Forelimb muscle (tissue), 1 donor: ENCODE measurements around the gene PCSK9. TPM values are rescaled to one million over a fixed set of nuclear protein-coding genes. Genes with fewer than 3 reads are reported as not detected.

Experiments used
- DNase-seq: peaks from one replicate; pipeline ENCODE4 v3.0.0-alpha.2; 2013; ENCODE audit warnings: low read depth
- polyA plus RNA-seq: library from polyadenylated mRNA; unstranded; fragments of 120-200 nt; gene quantifications from one replicate; pipeline ENCODE4 v1.2.1, GENCODE V29; 2013; ENCODE audit not compliant: insufficient read length

PCSK9 gene
- polyA plus RNA-seq, 1 donor = 3.9 TPM

- no peak for DNase-seq
These were observed 20.2 kb downstream of the PCSK9 start for GRCh38 chr1:55059302-55060132.

GRCh38 chr1:55060133-55060999 lies 21.0 kb downstream of the PCSK9 start:
- no peak for DNase-seq

DNA sequence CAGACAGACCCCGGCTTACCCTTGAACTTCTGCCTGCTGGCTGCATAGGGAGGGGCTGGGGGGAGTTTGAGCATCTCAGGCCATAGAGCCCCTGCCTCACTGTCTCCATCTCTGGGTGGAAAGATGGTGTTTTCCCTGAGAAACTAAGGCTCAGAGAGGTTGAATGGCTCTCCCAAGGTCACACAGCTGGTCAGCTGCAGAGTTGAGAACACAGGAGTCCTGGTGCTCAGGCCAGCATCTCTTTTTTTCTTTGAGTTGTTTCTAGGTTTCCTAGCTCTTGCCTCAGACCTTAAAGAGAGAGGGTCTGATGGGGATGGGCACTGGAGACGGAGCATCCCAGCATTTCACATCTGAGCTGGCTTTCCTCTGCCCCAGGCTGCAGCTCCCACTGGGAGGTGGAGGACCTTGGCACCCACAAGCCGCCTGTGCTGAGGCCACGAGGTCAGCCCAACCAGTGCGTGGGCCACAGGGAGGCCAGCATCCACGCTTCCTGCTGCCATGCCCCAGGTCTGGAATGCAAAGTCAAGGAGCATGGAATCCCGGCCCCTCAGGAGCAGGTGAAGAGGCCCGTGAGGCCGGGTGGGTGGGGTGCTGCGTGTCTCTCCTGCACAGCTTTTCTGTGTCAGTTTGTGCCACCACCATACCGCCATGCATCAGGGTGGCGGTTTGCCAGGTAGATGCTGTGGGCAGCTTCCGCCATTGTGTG lies 21.8 kb downstream of the PCSK9 start:
- no peak for DNase-seq

- DNase-seq = no peak
These were observed 22.5 kb downstream of the PCSK9 start for GRCh38 chr1:55061706-55062321.

- no peak for DNase-seq
These were observed 23.6 kb downstream of the PCSK9 start for GRCh38 chr1:55062801-55063576.

DNA sequence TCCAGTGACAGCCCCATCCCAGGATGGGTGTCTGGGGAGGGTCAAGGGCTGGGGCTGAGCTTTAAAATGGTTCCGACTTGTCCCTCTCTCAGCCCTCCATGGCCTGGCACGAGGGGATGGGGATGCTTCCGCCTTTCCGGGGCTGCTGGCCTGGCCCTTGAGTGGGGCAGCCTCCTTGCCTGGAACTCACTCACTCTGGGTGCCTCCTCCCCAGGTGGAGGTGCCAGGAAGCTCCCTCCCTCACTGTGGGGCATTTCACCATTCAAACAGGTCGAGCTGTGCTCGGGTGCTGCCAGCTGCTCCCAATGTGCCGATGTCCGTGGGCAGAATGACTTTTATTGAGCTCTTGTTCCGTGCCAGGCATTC lies 24.2 kb downstream of the PCSK9 start:
- no peak for DNase-seq

DNA sequence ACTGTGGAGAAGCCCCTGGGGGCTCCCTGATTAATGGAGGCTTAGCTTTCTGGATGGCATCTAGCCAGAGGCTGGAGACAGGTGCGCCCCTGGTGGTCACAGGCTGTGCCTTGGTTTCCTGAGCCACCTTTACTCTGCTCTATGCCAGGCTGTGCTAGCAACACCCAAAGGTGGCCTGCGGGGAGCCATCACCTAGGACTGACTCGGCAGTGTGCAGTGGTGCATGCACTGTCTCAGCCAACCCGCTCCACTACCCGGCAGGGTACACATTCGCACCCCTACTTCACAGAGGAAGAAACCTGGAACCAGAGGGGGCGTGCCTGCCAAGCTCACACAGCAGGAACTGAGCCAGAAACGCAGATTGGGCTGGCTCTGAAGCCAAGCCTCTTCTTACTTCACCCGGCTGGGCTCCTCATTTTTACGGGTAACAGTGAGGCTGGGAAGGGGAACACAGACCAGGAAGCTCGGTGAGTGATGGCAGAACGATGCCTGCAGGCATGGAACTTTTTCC lies 24.8 kb downstream of the PCSK9 start:
- DNase-seq = no peak

- no peak for DNase-seq
These were observed 25.5 kb downstream of the PCSK9 start for GRCh38 chr1:55064861-55065263.

DNA sequence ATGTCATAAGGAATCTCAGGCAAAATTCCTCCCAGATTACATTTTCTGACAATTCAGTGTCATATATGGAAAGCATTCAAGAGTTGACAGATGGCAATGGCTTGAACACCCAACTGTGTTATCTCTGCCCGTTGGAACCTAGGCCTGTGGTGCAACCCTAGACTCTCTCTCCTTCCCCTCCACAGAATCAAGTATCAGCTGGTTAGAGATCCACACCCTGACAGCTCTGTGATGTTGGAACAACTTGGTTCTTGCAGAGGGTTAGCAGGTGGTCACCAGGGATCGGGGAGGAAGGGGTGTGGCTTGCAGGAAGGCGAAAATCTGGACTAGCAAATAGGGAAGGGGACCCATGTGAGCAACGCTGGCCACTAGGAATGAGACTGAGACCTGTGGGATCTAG lies 26.3 kb downstream of the PCSK9 start:
- no peak for DNase-seq

DNA sequence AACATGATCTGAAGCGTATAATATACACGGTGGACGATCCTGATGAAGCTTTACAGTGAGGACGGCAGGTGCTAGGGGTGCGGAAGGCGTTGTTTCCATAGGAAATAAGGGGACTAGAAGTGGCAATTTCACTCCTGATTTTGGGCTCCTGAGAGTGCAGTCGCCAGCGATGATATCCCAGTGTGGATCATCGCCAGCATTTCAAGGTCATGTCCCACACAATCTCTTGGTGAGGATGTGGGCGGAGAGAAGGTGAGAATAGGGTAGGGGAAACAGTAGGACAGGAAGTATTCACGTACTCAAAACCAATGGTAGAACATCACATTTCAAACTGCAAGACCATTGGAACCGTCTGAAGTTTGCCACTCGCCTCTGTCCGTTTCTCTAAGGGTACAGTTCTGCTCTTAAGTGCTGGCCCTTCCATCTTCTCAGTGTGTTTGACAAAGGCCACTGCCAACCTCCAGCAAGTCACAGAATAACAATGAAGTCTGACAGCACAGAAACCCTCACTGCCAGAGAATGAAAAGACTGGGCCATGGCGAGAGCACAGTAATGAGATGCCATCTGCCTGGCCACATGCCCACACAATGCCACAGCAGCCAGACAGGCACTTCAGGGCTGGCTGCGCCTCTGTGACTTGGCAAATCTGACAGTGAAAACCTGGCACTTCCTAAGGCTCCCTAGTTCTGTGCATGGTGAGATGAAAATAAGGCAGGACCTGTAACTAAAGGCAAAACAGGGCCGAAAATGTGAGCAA lies 27.9 kb downstream of the PCSK9 start:
- no peak for DNase-seq

DNA sequence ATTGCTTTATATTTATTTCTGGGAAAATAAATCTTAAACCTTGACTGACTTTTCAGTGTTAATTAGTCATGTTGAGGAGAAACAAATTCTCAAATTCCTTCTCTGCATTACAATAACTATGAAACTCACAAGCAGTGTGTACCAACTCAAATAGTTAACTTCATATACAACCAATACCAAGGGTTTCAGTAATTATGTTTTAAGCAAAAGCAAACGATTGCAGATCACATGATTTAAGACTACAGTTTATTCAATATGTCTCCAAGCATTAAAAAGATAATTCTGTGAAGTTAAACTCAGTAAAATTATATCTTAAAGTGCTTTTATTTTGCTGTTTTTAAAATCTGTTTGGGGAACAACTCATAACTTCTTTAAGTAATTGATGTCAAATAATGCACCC lies 28.6 kb downstream of the PCSK9 start:
- no peak for DNase-seq

DNA sequence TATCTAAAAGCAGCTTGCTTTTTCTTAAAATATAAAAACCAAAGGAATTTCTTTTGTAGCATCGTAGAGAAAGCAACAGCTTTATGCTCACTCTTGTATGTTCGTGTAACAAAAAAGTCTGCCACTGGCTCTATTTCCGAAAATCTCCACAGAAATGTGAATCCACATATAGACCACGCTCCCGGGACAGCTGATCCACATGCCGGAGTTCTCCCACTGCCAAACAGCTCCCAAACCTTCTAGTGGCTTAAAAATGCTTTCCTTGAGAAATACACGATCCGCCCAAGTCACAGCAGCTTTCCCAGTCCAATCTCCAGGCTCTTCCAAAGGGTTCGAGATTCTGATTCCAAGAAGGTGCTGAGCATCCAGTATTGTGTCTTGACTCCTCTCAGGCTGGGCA lies 29.3 kb downstream of the PCSK9 start:
- DNase-seq = no peak

DNA sequence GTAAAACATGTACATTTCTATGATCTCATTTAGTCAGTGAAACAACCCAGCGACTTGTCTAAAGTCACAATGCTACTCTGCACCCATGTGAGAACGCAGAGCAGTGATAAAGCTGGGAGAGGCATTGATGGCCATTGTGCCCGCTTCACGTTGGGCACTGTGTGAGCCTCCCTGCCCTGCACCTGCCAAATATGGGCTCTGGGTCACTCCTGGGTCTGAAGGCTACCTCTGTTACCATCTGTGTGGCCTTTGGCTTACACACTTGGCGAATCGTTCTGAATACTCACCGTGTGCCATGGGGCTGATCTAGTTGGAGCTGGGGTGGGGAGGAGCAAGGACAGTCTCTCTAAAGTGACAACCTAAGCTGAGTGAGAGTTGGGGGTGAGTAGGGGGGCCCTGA lies 29.9 kb downstream of the PCSK9 start:
- no peak for DNase-seq

- DNase-seq = no peak
These were observed 31.2 kb downstream of the PCSK9 start for GRCh38 chr1:55070293-55071164.

DNA sequence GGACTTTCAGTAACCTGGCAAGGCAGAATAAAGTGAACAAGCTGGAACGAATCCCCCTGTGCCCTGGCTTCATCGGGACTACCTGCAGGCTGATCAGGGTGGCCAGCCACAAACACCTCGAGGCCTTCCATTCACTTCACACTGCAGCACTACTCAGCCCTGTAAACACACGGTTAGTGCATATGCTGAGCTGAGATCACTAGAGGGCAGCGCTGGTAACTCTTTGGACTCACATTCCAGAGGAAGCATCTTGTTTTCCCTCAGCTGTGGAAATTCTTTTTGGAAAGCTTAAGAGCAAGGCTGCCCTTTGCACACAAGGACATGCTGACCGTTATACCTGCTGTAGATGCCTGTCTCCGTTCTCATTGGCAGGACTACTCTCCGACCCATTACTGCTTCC lies 32.1 kb downstream of the PCSK9 start:
- no peak for DNase-seq

GRCh38 chr1:55073187-55073916 lies 34.0 kb downstream of the PCSK9 start:
- DNase-seq = no peak

- no peak for DNase-seq
These were observed 35.1 kb downstream of the PCSK9 start for GRCh38 chr1:55074455-55074854.

DNA sequence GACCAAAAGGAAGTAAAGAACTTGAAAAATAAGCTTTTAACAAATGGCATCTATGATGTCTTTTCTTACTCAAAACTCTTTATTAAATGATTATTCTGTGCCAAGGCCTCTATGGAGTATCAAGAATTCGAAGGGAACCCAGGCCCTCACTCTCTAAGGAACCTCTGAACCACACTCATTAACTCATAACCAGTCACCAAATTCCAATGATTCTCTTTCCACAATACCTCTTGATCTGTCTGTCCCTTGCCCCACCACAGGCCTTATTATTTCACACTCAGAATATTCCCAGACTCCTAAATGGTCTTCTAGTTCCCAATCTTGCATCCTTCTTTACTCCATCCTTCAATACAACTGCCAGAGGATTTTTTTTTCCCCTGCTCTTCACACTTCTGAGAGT lies 37.0 kb downstream of the PCSK9 start:
- no peak for DNase-seq
